OCI-LY1 (cell line): ENCODE data around the gene TBP.

Source experiments
- CTCF ChIP-seq: fragments of 200-600 bp; sonication (generic), shearing (Covaris generic); IDR thresholded peaks from 2 replicates; pipeline ENCODE4 v1.5.1; 2017; ENCODE audit warnings: mild to moderate bottlenecking, antibody characterized with exemption, low read length, moderate library complexity, mixed read lengths
- EZH2 ChIP-seq: fragments of 200-600 bp; sonication (generic), shearing (Covaris generic); IDR thresholded peaks from 2 replicates; pipeline ENCODE4 v1.8.0; 2017; ENCODE audit warnings: borderline replicate concordance, mixed run types, mild to moderate bottlenecking, antibody characterized with exemption, low read length, moderate library complexity, mixed read lengths

GRCh38 chr6:170510631-170511030, 43.5 kb upstream of the TBP start:
- TF ChIP-seq CTCF = no peak
- TF ChIP-seq EZH2 = no peak
